DOHH2 (cell line): ENCODE results near the gene FBXO7.
A peak's percentile ranks its signal among the peaks of the same experiment; 100 is the strongest.

Source experiments
- H3F3A ChIP-seq: fragments of 200-600 bp; sonication (generic), shearing (Covaris generic); 2 replicates; pipeline ENCODE4 v1.6.0; 2016; ENCODE audit warnings: antibody characterized with exemption, mild to moderate bottlenecking; ENCODE audit not compliant: control insufficient read depth, insufficient read depth
- H3K27ac ChIP-seq: fragments of 200-600 bp; sonication (generic); 2 replicates; pipeline ENCODE4 v1.5.1; 2014; ENCODE audit warnings: low read depth, mild to moderate bottlenecking, low read length, moderate library complexity
- H3K27me3 ChIP-seq: fragments of 200-600 bp; sonication (generic); 2 replicates; pipeline ENCODE4 v1.6.1; 2014; ENCODE audit warnings: mild to moderate bottlenecking, low read length, mixed read lengths; ENCODE audit not compliant: control insufficient read depth
- H3K36me3 ChIP-seq: fragments of 200-600 bp; sonication (generic); 2 replicates; pipeline ENCODE4 v1.6.1; 2014; ENCODE audit warnings: mild to moderate bottlenecking, low read length, moderate library complexity, mixed read lengths; ENCODE audit not compliant: control insufficient read depth
- H3K4me1 ChIP-seq: fragments of 200-600 bp; sonication (generic); 2 replicates; pipeline ENCODE4 v1.6.1; 2014; ENCODE audit warnings: mild to moderate bottlenecking, low read length, mixed read lengths; ENCODE audit not compliant: control insufficient read depth
- H3K4me2 ChIP-seq: fragments of 200-600 bp; sonication (generic); 2 replicates; pipeline ENCODE4 v1.6.0; 2014; ENCODE audit warnings: mild to moderate bottlenecking, low read length, moderate library complexity
- H3K4me3 ChIP-seq: fragments of 200-600 bp; sonication (generic); 2 replicates; pipeline ENCODE4 v1.5.1; 2014; ENCODE audit warnings: mild to moderate bottlenecking, low read length, mixed read lengths
- H3K79me2 ChIP-seq: fragments of 200-600 bp; sonication (generic); 2 replicates; pipeline ENCODE4 v1.6.1; 2014; ENCODE audit warnings: mild to moderate bottlenecking, low read length, mixed read lengths; ENCODE audit not compliant: control insufficient read depth
- H3K9me2 ChIP-seq: fragments of 200-600 bp; sonication (generic); replicated peaks from 2 replicates; pipeline ENCODE4 v1.6.1; 2014; ENCODE audit warnings: mild to moderate bottlenecking, low read length, mixed read lengths; ENCODE audit not compliant: control insufficient read depth
- H3K9me3 ChIP-seq: fragments of 200-600 bp; sonication (generic); 2 replicates; pipeline ENCODE4 v1.6.1; 2014; ENCODE audit warnings: antibody characterized with exemption, low read length, mixed read lengths; ENCODE audit not compliant: control insufficient read depth, insufficient read depth
- H4K20me1 ChIP-seq: fragments of 200-600 bp; sonication (generic); 2 replicates; pipeline ENCODE4 v1.6.0; 2014; ENCODE audit warnings: low read depth, mild to moderate bottlenecking, antibody characterized with exemption, low read length, moderate library complexity; ENCODE audit not compliant: control insufficient read depth, insufficient read depth
- EZH2phosphoT487 ChIP-seq: fragments of 200-600 bp; sonication (generic); IDR thresholded peaks from 2 replicates; pipeline ENCODE4 v1.6.1; 2017; ENCODE audit warnings: borderline replicate concordance, mild to moderate bottlenecking, antibody characterized with exemption, low read length, moderate library complexity, mixed read lengths
- TF ChIP-seq, protein P1 (sequence below): fragments of 200-600 bp; sonication (generic); IDR thresholded peaks from one replicate; pipeline ENCODE4 v1.5.1; 2014; ENCODE audit warnings: antibody characterized with exemption, mild to moderate bottlenecking, low read depth, low read length; ENCODE audit not compliant: poor library complexity, severe bottlenecking

The FBXO7 gene

GRCh38 chr22:32473388-32473952 lies 1.1 kb upstream of the FBXO7 start:
- Histone ChIP-seq H4K20me1 (peaks cover 20% of the 10 kb centered on the region), H3K27me3 (peaks cover 2% of the 10 kb centered on the region; the same call in 1 of the 2 replicates), H3K79me2 (peaks cover 47% of the 10 kb centered on the region), H3K4me1 (peaks cover 29% of the 10 kb centered on the region), H3K4me3 (peak overlapping the region; percentile 93), H3K9me3 (no peaks in the 10 kb centered on the region), H3K9me2 (no peaks in the 10 kb centered on the region), H3K4me2 (peak overlapping the region; percentile 79), H3K36me3 (peaks cover 10% of the 10 kb centered on the region), H3K27ac (peak overlapping the region; percentile 62), H3F3A (no peaks in the 10 kb centered on the region)
- TF ChIP-seq EZH2phosphoT487, result no peak
- TF ChIP-seq, protein P1, sequence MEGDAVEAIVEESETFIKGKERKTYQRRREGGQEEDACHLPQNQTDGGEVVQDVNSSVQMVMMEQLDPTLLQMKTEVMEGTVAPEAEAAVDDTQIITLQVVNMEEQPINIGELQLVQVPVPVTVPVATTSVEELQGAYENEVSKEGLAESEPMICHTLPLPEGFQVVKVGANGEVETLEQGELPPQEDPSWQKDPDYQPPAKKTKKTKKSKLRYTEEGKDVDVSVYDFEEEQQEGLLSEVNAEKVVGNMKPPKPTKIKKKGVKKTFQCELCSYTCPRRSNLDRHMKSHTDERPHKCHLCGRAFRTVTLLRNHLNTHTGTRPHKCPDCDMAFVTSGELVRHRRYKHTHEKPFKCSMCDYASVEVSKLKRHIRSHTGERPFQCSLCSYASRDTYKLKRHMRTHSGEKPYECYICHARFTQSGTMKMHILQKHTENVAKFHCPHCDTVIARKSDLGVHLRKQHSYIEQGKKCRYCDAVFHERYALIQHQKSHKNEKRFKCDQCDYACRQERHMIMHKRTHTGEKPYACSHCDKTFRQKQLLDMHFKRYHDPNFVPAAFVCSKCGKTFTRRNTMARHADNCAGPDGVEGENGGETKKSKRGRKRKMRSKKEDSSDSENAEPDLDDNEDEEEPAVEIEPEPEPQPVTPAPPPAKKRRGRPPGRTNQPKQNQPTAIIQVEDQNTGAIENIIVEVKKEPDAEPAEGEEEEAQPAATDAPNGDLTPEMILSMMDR, result peak; percentile 73

DNA sequence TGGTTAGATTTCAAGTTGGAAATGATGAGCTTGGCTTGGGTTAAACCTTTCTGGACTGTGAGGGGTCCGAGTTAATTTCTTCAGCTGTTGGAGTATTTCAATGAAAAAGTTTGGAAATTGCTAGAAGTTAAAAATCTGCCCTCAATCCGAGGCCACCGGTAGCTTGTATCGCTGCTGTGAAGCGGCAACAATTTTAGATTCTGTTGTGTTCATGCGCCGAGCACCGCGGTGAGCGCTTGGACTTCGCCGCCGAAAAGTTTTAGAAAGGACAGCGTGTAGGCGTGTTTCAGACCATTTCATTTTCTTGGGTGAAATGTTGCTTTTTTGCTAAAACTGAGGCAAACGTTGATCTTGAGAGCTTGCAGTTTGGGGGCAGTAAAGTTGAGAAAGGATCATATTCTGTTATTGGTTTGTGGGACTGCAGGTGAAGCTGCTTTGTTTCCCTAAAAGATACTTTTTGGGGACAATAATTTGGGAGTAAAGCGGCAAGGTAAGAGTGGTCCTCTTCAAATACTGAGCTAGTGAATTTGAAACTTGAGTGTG lies 928 bp downstream of the FBXO7 start:
- Histone ChIP-seq H3K9me2 (no peaks in the 10 kb centered on the region), H3F3A (no peaks in the 10 kb centered on the region), H4K20me1 (peaks cover 25% of the 10 kb centered on the region), H3K79me2 (peaks cover 66% of the 10 kb centered on the region), H3K27ac (peak overlapping the region; percentile 62), H3K4me1 (peaks cover 38% of the 10 kb centered on the region), H3K4me2 (peak overlapping the region; percentile 79), H3K9me3 (no peaks in the 10 kb centered on the region), H3K27me3 (no peaks in the 10 kb centered on the region), H3K4me3 (peak overlapping the region; percentile 93), H3K36me3 (peaks cover 26% of the 10 kb centered on the region)
- TF ChIP-seq, protein P1, result no peak
- TF ChIP-seq EZH2phosphoT487, result no peak

- H3K9me2 ChIP-seq, result no peaks in the 10 kb centered on the region
- no peak overlapping the region for H3K27ac ChIP-seq
- TF ChIP-seq, protein P1, result no peak
- no peak for TF ChIP-seq EZH2phosphoT487
- H3K4me3 ChIP-seq, result peak overlapping the region; percentile 93
- peaks cover 30% of the 10 kb centered on the region for H4K20me1 ChIP-seq
- H3K4me1 ChIP-seq, result peaks cover 38% of the 10 kb centered on the region
- no peaks in the 10 kb centered on the region for H3F3A ChIP-seq
- H3K36me3 ChIP-seq, result peaks cover 33% of the 10 kb centered on the region
- H3K27me3 ChIP-seq, result no peaks in the 10 kb centered on the region
- no peaks in the 10 kb centered on the region for H3K9me3 ChIP-seq
- peak overlapping the region; percentile 79 for H3K4me2 ChIP-seq
- H3K79me2 ChIP-seq, result peaks cover 76% of the 10 kb centered on the region
Observed at GRCh38 chr22:32476281-32477195, 1.9 kb downstream of the FBXO7 start.
